Cardiac muscle cell (in vitro differentiated cells and primary cell): Measurements from ENCODE around the gene PRKAG2. TPM values are rescaled to one million over a fixed set of nuclear protein-coding genes. Genes with fewer than 3 reads are reported as not detected.

ENCODE experiments used
- DNase-seq, 2 donors: peaks; one replicate each; pipeline versions ENCODE4 v3.0.0 to v3.0.0-alpha.2; 2010 to 2017; ENCODE audit warnings: low read depth in 1 of 2, low spot score in 1 of 2
- H3K27ac ChIP-seq: fragments of 200-600 bp; sonication (generic); 2 replicates; pipeline ENCODE4 v1.5.1; 2016
- H3K27me3 ChIP-seq: fragments of 200-600 bp; sonication (generic); 2 replicates; pipeline ENCODE4 v1.6.0; 2016; ENCODE audit warnings: control low read depth
- H3K36me3 ChIP-seq: fragments of 200-600 bp; sonication (generic); 2 replicates; pipeline ENCODE4 v1.5.1; 2016; ENCODE audit warnings: control low read depth
- H3K4me1 ChIP-seq: fragments of 200-600 bp; sonication (generic); 2 replicates; pipeline ENCODE4 v1.8.1; 2017; ENCODE audit warnings: low read depth, mild to moderate bottlenecking, mixed run types
- H3K4me3 ChIP-seq: fragments of 200-600 bp; sonication (generic); 2 replicates; pipeline ENCODE4 v1.5.1; 2016; ENCODE audit warnings: mild to moderate bottlenecking
- H3K9me3 ChIP-seq: fragments of 200-600 bp; sonication (generic); 2 replicates; pipeline ENCODE4 v1.5.1; 2017; ENCODE audit warnings: low read depth, mild to moderate bottlenecking, control low read depth
- polyA plus RNA-seq: library from polyadenylated mRNA; unstranded; fragments of >200 nt; fragmentation: Nextera tagmentation; extraction: Ambion mirVana; gene quantifications from 2 replicates; pipeline ENCODE4 v1.2.1, GENCODE V29; 2016
- total RNA-seq: library from RNA; depleted of rRNA; stranded (reverse); fragments of >200 nt; gene quantifications from 2 replicates; pipeline ENCODE4 v1.2.3, GENCODE V29; 2016
- TF ChIP-seq, protein P1 (sequence below): IDR thresholded peaks from 2 replicates; pipeline ENCODE4 v1.5.1; 2012; ENCODE audit warnings: low read depth, mild to moderate bottlenecking, low read length

Gene PRKAG2
- total and polyA plus RNA-seq, 2 experiments from 2014 or later = 43.4 to 85.3 TPM

DNA sequence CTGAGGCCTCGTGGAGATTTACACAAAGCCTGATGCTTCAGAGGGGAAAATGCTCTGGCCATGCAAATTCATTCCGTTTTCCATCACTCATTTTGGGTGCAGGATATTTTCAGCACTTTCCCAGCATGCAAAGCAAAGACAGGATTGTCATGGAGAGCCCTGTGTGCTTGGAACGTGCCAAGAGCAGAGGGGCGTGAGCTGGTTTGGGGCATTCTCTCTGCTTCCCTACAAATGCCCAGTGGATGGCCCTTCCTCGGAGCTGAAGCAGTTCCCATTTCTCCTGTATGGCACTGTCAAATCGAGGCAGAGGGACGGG lies 164.1 kb downstream of the PRKAG2 start:
- no peak for DNase-seq
- Histone ChIP-seq H3K27ac (no peak overlapping the region), H3K4me3 (no peak overlapping the region), H3K27me3 (no peaks in the 10 kb centered on the region), H3K4me1 (peaks cover 15% of the 10 kb centered on the region), H3K9me3 (no peaks in the 10 kb centered on the region), H3K36me3 (no peaks in the 10 kb centered on the region)
- TF ChIP-seq, protein P1, sequence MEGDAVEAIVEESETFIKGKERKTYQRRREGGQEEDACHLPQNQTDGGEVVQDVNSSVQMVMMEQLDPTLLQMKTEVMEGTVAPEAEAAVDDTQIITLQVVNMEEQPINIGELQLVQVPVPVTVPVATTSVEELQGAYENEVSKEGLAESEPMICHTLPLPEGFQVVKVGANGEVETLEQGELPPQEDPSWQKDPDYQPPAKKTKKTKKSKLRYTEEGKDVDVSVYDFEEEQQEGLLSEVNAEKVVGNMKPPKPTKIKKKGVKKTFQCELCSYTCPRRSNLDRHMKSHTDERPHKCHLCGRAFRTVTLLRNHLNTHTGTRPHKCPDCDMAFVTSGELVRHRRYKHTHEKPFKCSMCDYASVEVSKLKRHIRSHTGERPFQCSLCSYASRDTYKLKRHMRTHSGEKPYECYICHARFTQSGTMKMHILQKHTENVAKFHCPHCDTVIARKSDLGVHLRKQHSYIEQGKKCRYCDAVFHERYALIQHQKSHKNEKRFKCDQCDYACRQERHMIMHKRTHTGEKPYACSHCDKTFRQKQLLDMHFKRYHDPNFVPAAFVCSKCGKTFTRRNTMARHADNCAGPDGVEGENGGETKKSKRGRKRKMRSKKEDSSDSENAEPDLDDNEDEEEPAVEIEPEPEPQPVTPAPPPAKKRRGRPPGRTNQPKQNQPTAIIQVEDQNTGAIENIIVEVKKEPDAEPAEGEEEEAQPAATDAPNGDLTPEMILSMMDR = no peak

DNA sequence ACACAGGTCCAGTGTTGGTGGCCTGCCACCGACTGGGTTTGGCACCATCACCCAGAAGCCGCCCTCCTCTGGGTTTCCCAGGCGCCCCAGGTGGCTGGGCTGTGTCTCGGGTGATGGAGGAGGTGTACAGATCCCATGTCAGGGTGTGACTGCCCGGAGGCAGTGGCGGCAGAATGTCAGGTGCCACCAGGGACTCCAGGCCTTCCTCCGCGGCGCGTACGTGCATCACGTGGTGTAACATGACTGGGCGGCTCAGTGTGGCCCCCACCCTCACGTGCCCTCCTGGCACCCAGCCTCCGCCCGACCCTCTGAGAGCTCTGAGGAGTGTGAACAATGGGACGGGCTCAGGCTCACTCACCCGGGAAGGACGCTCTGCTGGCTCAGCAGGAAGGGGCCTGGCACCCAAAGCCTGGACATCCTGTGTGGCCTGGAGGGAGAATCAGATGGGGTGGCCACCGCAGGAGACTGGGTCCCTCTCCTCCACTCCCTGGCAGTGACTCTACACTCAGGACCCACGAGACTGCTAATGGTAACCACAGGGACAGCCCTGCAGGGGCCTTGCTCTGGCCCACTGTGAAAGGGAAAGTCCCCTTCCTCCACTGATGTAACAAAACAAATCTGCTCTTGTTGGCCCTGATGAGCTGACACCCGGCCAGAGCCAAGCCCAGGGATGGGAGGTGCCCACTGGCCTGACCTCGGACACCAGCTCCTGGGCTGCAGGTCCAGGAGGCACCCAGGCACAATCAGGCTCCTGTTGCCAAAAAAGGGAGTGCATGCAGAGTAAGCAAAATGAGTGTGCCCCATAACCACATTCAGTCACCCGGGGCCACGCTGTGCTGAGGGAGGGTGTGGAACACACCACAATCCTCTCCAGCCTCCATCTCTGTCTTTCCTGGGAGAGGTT lies 164.8 kb downstream of the PRKAG2 start:
- Histone ChIP-seq H3K27me3 (no peaks in the 10 kb centered on the region), H3K36me3 (no peaks in the 10 kb centered on the region), H3K4me3 (no peak overlapping the region), H3K4me1 (peaks cover 15% of the 10 kb centered on the region), H3K9me3 (no peaks in the 10 kb centered on the region), H3K27ac (no peak overlapping the region)
- TF ChIP-seq, protein P1 = no peak
- DNase-seq = no peak

DNA sequence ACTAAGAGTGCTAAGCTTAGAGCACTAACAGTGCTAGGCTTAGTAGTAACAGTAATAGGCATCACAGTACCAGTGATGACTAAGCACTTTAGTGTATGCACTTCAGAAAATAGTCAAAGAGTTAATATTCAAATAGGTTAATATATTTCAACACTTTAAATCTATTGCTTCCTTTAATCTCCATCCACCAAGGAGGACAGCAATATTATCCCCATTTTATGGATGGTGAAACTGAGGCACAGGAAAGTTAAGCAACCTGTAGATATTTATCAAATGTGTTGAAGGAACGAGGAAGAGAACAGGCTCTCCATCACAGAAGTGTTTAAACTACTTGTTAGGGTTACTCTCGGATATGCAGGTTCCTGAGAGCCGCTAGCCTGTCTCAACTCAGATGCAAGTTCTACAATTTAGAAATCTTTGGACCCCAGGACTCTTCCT lies 165.5 kb downstream of the PRKAG2 start:
- Histone ChIP-seq H3K4me1 (peaks cover 15% of the 10 kb centered on the region), H3K36me3 (no peaks in the 10 kb centered on the region), H3K27ac (no peak overlapping the region), H3K4me3 (no peak overlapping the region), H3K27me3 (no peaks in the 10 kb centered on the region), H3K9me3 (no peaks in the 10 kb centered on the region)
- DNase-seq = no peak
- TF ChIP-seq, protein P1 = no peak

DNA sequence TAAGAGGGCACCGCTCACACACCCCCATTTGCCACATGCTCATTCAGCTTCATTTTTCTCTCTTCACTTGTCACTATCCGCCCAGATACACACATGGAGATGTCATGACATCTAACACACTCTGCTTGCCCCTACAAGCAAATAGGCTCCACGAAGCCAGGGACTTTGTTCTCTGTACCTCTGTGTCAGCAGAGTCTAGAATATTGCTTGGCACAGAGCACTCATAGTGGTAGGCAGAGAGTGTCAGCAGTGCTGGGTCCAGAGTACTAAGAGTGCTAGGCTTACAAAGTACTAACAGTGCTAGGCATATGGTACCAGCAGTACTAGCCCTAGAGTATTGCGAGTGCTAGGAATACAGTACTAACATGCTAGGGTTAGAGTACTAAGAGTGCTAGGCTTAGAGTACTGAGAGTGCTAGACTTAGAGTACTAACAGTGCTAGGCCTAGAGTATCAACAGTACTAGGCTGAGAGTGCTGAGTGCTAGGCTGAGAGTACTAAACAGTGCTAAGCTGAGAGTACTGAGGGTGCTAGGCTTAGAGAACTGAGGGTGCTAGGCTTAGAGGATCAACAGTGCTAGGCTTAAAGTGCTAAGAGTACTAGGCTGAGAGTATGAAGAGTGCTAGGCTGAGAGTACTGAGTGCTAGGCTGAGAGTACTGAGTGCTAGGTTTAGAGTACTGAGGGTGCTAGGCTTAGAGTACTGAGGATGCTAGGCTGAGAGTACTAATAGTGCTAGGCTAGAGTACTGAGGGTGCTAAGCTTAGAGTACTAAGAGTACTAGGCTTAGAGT lies 166.1 kb downstream of the PRKAG2 start:
- Histone ChIP-seq H3K9me3 (no peaks in the 10 kb centered on the region), H3K27ac (no peak overlapping the region), H3K4me1 (peaks cover 11% of the 10 kb centered on the region), H3K27me3 (no peaks in the 10 kb centered on the region), H3K4me3 (no peak overlapping the region), H3K36me3 (no peaks in the 10 kb centered on the region)
- no peak for DNase-seq
- TF ChIP-seq, protein P1 = no peak

DNA sequence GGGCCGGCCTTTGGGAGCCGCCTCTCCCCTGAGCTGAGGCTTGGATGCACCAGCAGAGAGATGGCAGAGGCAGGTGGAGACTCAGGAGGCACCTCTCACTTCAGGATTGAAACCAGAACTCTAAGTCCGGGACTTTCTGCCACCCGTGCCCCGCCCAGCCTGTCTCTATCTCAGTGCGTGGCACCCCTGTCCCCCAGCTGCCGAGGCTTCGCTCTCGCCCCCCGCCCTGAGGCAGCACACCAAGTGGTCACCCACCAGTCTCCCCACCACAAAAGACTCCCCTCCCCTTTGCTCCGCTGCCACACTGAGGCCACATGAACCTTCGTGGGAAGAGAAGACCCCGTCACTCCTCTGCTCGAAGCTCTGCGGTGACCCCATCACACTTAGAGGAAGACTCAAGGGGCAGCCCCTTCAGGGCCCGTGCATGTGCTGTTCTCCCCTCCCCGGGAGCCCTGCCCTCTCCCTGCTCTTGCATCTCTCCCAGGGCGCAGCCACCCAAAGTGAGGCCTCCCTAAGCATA lies 166.7 kb downstream of the PRKAG2 start:
- TF ChIP-seq, protein P1 = no peak
- DNase-seq = no peak
- Histone ChIP-seq H3K36me3 (no peaks in the 10 kb centered on the region), H3K27me3 (no peaks in the 10 kb centered on the region), H3K4me1 (peaks cover 15% of the 10 kb centered on the region), H3K4me3 (no peak overlapping the region), H3K27ac (no peak overlapping the region), H3K9me3 (no peaks in the 10 kb centered on the region)
